Measurements from ENCODE around the gene MAMDC2.

- TF ChIP-seq ZFP3 (CRISPR knock-in tag; IDR thresholded peaks at IDR 0.05) (no peak), ZFP30 (CRISPR knock-in tag; IDR thresholded peaks at IDR 0.05) (no peak), ARNTL (CRISPR knock-in tag; IDR thresholded peaks at IDR 0.05; ENCODE audit: borderline replicate concordance, low read depth) (no peak), ZNF70 (CRISPR knock-in tag; IDR thresholded peaks at IDR 0.05) (no peak), PATZ1 (CRISPR knock-in tag; IDR thresholded peaks at IDR 0.05; ENCODE audit: borderline replicate concordance) (no peak), PPARA (CRISPR knock-in tag; IDR thresholded peaks at IDR 0.05; ENCODE audit: borderline replicate concordance) (no peak), SNAI2 (CRISPR knock-in tag; IDR thresholded peaks at IDR 0.05) (no peak), OSR1 (CRISPR knock-in tag; IDR thresholded peaks at IDR 0.05) (no peak), CSDC2 (CRISPR knock-in tag; IDR thresholded peaks at IDR 0.05) (no peak), TOX (CRISPR knock-in tag; IDR thresholded peaks at IDR 0.05; ENCODE audit: borderline replicate concordance) (no peak), ISL1 (CRISPR knock-in tag; IDR thresholded peaks at IDR 0.05) (no peak)
Observed at GRCh38 chr9:70012569-70012968, 31.1 kb upstream of the MAMDC2 start.

Data from SK-N-SH treated with all-trans-retinoic acid at 6 μM for 48 hours (cell line).